GM18526 (cell line): Measurements from ENCODE around the gene GABRB2.

Experiments used
- POLR2A ChIP-seq: IDR thresholded peaks from 3 replicates; pipeline ENCODE4 v1.6.1; 2011; ENCODE audit not compliant: insufficient read length; ENCODE audit errors: extremely low read depth

The GABRB2 gene

DNA sequence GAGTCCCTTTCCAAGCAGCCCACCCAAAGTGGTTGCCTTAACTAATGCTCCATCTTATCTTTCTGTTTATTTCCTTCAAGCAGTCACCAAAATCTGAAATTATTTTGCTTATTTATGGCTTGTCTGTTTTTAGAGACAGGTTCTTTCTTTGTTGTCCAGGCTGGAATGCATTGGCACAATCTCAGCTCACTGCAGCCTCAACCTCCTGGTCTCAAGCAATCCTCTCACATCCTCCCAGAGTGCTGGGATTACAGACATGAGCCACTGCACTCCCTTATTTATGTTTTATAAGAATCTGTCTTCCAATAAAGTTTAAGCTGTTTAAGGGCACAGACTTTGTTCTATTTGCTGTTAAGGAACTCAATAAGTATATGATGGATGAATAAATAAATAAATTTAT lies 133.7 kb downstream of the GABRB2 start:
- no peak for TF ChIP-seq POLR2A

DNA sequence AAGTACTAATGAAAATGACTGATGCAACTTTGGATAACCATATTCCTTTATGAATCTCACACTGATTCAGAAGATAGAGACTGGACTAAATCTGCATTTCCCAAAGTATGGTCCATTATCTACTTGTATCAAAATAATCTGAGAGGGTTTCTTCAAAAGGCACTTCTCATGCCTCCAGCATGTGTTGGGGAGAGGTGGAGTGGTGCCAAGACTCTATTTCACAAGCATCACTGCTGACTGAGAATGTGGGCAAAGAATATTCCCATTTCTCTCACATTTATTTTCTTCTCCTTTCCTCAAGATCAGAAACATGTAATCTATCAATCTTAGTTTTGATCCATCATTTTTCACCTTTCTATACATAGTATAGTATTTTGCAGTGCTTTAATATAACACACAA lies 135.4 kb downstream of the GABRB2 start:
- TF ChIP-seq POLR2A = no peak

DNA sequence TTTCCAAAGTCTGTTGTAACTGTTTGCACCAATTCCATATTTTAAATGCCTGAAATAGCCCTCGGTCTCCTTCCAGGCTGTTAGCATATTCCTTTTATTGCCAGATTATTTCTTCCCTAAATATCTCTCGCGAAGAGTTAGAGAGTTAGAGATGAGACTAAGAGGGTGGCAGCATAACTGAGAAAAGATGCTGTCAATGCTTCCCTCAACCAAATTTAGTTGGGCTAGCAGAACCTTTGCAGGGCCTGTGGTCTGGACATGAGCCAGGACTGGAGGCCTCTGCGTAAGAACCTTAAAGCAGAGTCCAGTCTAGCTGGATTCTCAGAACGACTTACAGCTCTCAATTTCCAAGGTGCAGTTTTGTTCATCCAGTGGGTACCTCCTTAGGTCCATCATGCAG lies 135.9 kb downstream of the GABRB2 start:
- no peak for TF ChIP-seq POLR2A

DNA sequence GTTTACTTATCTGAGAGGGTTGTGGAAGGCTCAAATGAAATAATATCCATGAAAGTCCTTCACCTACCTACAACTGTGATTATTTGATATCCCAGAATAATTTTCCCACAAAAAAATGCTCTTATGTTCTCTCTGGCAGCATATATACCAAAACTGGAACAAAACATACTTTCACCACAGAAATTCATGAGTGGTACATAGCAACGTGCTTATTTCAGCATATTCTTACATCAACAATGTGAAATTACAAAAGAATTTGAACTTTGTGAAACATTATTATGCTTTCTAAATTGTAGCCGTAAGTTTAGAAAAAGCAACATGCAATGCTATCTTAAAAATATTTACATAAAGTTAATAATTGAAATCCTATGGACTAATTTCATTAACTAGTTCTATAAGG lies 137.1 kb downstream of the GABRB2 start:
- TF ChIP-seq POLR2A = no peak

DNA sequence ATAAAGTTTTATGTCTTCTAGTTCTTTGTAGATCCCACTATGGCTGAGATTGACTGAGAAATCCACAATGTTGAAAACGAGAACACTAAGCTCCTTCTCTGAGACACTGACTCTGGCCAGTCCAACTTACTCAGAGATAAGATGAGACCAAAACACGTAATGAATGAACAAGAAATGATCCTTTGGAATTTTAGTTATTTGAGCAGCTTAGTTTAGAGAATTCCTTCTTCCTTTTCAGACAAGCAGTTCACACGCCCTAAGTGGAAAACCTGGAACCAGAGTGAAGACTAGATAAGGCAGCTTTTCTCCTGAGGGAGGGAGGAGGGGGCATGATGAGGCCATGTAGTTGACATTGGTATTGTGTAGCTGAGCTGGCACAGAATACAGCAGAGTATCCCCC lies 139.6 kb downstream of the GABRB2 start:
- no peak for TF ChIP-seq POLR2A

DNA sequence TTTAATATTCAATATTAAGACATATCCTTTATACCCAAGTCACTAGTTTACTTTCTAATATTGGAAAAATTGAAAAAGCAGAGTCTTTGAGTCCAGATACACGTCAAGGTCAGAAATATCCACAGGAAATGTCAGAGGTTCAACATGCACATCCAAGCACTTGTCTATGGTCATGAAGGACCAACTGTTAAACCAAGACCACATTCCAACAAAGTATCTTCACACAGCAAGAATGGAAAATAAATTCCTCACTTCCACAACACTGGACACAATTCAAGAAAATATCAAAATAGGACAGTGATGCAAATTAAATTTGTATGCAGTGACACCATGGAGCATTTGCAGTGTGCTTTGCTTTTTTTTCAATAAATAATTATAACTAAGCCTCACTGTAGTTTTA lies 142.5 kb downstream of the GABRB2 start:
- no peak for TF ChIP-seq POLR2A

DNA sequence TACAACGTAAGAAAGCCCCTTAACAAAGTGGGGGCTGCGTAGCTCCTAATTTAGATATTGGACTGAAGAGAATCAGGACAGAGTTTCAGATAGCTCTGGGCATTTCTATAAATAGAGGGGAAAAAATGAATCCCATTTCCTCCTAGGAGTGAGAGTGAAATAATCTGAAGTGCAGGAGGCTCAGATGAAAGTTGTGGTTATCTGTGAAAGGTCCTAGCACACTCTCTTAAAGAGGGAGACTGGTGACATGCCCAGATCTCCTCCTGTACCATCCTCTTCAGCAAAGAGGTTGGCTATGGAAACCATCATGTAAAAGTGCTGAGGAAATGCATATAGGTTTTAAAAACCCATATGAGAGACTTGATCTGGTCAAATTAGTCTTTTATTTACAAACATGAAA lies 143.4 kb downstream of the GABRB2 start:
- no peak for TF ChIP-seq POLR2A

DNA sequence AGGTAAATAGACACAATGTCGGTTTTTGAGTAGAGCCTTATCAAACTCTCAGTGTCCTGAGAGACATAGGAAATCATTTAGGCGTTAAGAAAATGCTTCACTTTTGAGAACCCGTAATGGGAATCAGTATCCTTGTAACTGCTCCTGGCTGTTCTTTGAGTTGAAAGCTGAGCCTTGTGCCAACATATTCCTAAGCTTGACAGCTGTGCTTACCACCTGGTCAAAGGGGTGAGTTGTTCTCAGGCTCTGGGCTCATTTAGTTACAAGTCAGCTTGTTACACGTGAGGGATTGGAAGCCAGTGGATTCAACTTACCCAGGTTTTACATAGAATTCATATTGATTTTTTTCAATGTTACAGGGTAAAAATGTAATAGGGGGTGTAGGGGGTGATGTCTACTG lies 145.9 kb downstream of the GABRB2 start:
- TF ChIP-seq POLR2A = no peak

DNA sequence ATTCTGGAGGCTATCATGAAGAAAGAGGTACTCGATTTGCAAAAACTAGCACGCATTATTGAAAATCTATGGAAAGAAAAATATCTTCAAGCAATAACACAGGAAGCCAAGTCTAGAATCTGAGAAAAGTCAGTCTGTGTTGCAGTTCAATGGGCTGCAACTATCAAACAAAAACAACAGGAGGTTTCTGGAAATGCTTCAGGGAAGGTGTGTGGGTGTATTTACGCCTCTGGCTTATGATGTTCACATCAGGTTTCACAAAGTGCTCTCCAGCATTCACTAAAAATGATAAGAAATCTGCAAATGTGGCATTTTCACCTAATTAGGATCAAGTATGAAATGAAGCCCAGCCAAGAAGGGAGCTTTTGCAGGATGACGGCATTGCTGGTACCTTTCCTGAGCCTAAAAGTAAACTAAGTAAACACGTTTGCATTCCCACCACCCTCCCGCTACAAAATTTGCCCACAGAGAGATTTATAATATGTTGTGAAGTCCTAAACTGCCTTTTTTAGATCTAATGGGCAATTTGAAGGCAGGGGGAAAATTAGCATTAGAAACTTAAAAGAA lies 146.4 kb downstream of the GABRB2 start:
- no peak for TF ChIP-seq POLR2A

DNA sequence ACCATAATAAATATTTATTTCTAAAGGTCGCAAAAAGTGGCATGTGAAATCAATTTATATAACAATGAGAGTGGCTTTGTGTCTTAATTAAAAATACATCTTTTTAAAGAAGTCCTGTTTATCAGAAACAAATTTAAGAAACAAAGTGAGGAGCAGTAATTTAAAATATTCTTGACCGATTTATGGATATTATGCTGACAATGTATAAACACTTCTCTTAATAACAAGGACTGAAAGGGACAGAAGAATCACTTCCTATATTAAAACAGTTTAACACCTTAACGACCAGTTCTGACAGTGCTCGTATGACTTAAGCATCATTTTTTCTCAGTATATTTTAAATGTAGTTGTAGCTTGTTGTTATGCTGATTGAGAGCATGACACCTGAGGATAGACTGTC lies 149.1 kb downstream of the GABRB2 start:
- no peak for TF ChIP-seq POLR2A

DNA sequence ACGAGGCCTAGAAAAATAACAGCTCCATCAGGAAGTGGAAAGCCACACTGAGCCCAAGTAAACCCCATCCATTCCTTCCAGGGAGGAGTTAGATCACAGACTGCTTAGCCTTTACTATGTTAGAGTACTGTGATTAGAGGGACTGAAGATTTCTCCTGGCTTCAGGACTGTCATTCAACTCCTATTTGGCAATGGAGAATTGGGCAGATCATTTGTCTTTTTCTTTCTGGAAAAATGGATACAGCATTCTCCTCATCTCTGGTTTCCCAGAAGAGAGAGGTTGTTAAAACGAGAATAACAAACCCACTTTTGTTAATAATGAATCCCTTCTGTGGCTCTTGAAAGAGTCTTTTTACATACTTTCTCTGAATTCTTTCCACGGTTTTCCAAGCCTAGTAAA lies 150.4 kb downstream of the GABRB2 start:
- no peak for TF ChIP-seq POLR2A

DNA sequence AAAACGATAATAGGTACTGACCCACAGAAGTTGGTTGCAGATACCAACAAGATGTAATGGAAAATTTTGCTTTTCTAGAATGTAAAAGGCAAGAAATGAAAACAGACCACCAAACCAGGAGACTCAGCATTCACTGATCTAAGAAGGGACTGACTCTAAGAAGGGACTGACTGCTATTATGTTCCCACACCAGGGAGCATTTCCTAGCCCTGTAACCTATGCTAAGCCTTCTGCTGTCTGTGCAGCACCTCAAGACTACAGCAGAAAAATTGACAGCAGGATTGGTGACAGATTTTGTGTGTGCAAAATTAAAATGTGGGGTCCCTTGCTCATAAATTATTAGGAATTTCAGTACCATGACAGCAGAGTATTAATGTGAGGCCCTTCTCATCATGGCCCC lies 154.8 kb downstream of the GABRB2 start:
- no peak for TF ChIP-seq POLR2A

DNA sequence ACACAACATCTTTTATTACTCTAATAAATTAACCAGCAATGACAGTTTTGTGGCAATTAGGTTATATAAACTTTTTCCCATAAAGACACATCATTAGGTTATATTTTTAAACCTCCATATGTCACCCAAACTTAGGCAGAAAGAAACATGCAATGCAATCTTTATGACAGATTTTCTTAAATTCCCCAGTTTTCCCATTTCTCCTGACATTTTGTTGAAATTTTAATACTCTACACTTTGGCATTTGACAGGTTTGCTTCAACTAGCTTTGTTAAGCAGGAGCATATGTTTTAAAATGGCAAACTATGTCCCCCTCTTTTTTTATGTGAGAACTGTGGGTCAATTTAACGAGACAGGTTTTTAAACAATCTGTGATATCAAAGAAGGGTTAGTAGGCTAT lies 155.5 kb downstream of the GABRB2 start:
- no peak for TF ChIP-seq POLR2A

DNA sequence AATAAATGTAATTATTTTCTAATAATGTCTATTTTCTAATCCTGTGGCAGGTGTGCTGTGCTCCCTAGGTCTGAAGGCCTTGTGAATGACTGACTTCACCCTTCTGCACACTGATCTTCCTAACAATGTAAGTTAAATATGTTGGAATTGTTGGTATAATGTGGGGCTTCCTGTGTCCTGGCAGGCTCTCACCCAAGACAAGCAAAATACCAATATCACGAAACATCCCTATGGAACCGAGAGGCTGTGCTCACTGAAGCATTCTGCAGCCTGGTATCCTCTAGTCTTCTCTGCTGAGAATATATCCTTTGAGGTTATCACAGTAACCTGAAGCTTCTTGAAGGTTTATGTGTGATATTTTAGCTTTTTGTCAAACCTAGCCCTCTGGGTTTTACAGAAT lies 159.4 kb downstream of the GABRB2 start:
- no peak for TF ChIP-seq POLR2A

DNA sequence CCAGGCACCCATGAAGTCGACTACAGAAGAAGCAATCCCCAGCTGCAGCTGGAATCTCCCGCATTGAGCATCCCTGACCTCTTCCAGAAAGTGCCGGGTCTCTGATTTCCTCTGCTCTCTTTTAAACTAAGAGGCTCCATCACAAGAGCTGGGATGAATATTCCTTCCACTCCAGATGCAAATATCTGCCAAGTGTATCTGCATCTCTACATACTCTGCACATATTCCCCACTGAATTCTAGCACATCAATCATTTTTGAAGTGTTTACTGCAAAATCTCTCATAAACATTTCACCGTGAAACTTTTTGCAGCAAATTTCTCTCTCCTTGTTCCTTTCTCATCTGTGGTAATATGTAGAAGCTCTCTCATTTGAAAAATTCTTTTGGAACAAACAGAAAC lies 161.5 kb downstream of the GABRB2 start:
- TF ChIP-seq POLR2A = no peak

DNA sequence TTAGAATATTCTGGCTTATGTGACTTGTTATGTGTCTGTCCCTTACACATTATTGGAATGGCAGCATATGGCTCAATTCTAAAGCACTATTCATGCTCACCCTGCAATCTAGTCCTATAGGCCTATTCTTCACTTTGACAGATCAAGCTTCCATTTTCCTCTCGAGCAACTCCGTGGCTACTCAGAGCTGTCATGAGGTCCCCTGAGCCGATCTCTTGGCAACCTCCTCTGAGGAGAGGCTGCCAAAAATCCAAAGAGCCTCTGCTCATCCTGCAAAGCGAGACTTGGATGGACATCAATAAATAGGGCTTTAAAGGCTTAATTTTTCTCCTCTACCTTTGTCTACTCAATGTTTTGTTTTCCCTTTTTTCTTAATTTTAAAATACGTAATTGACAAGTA lies 163.8 kb downstream of the GABRB2 start:
- no peak for TF ChIP-seq POLR2A

DNA sequence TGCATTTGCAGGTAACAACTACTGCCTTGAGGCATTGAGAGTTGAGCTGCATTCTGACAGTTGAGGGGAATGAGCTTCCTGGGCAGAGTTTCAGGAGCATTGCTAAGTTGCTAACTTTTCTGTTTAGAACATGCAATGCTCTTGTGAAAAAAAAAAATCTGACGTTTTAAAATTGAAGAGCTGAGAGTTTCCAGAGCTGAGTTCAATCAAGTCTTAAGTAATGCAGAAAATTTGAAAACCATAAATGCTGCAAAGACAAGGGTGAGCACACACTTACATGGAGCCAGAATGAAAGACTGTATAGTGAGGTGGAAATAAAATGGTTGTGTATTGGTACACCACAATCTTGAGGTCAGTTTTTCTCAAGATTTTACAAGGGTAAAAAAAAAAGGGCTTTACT lies 166.0 kb downstream of the GABRB2 start:
- TF ChIP-seq POLR2A = no peak

DNA sequence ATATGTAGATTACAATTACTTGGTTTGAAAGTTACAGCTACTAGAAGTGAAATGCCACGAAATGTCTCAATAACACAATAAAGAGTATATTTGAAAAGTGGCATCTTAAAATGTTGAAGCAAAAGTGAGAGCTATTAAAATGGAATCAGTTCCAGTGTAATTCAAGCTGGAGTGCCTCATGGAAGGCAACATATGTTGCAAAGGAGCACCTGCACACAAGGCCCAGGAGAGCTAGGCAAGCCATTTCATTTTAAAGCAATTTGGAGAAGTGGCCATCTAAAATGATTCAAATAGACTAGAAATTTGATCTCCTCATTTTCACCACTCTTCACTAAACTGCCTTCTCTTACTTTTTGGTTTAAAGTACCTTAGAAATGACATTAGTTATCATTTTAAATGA lies 167.8 kb downstream of the GABRB2 start:
- TF ChIP-seq POLR2A = no peak
